ENCODE data around the gene NOP10. TPM values are rescaled to one million over a fixed set of nuclear protein-coding genes. Genes with fewer than 3 reads are reported as not detected.

The NOP10 gene
- total and polyA plus RNA-seq, 2 of the 13 experiments (the other 11 are each of a cell fraction or from before 2014, with no cell fraction given) = 239 to 369 TPM

DNA sequence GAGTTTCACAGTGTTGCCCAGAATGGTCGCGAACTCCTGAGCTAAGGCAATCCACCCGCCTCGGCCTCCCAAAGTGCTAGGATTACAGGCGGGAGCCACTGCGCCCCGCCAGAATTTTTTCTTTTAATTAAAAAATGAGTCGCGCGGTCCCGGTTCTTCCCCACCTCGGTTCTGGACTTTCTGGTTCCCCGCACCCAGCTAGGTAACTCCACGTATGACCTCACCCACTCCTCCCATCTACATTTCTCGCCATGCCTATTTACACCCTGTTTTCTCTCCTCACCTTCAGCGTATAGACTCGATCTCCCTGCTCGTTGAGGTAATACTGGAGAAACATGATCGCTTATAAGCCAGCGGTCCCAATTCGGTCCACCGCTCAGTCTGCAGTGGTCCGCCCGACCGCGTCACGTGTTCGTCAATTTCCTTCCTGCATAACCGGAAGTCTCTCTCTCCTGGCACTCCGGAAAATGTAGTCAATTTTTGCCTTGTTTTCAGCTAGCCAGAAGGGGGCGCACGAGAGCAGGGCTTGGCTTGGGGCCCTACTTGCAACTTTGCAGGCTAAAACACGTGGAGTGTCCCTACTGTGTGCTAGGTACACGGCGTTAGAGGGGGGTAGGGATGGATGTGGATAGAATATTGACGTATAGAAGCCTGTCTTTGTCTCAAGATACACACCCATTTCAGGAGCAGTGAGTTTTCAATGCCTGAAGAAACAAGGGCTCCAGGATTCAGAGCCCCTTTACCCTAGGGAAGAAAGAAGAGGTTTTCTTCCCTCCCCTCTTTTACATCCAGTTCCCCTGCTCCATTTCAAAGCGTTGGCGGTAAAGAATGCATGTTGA is at the start of gene NOP10, which contains the start of gene NUTM1 (continued):
- TF ChIP-seq PCBP1 (IDR thresholded peaks at IDR 0.05; ENCODE audit: borderline replicate concordance, low read depth, low read length) (no peak), FOXA1 (IDR thresholded peaks at IDR 0.05) (no peak), FOXA1 (CRISPR knock-in tag; IDR thresholded peaks at IDR 0.05) (no peak), PATZ1 (CRISPR knock-in tag; IDR thresholded peaks at IDR 0.05) (peak; percentile 35; the same call in 1 of the 2 replicates), ZBTB37 (CRISPR knock-in tag; IDR thresholded peaks at IDR 0.05) (no peak), ZNF260 (CRISPR knock-in tag; IDR thresholded peaks at IDR 0.05; ENCODE audit: borderline replicate concordance, low read depth) (no peak), MIER2 (CRISPR knock-in tag; IDR thresholded peaks at IDR 0.05) (no peak), ZNF251 (CRISPR knock-in tag; IDR thresholded peaks at IDR 0.05) (no peak), NFKB2 (CRISPR knock-in tag; IDR thresholded peaks at IDR 0.05; ENCODE audit: borderline replicate concordance) (peak; percentile 55; the same call in 1 of the 2 replicates), PCBP2 (optimal IDR thresholded peaks at IDR 0.05; ENCODE audit: low read depth, low read length, poor library complexity, severe bottlenecking) (no peak), ZNF10 (CRISPR knock-in tag; IDR thresholded peaks at IDR 0.05; ENCODE audit: borderline replicate concordance, low read depth) (no peak), RAD51 (IDR thresholded peaks at IDR 0.05; ENCODE audit: borderline replicate concordance) (peak; percentile 82), ZNF225 (CRISPR knock-in tag; IDR thresholded peaks at IDR 0.05) (no peak), RORA (CRISPR knock-in tag; IDR thresholded peaks at IDR 0.05) (no peak), ZFP62 (CRISPR knock-in tag; IDR thresholded peaks at IDR 0.05) (no peak), MAF1 (CRISPR knock-in tag; IDR thresholded peaks at IDR 0.05; ENCODE audit: borderline replicate concordance) (no peak), ZHX1 (CRISPR knock-in tag; IDR thresholded peaks at IDR 0.05; ENCODE audit: low read depth) (no peak)
- TF ChIP-seq, protein P1, sequence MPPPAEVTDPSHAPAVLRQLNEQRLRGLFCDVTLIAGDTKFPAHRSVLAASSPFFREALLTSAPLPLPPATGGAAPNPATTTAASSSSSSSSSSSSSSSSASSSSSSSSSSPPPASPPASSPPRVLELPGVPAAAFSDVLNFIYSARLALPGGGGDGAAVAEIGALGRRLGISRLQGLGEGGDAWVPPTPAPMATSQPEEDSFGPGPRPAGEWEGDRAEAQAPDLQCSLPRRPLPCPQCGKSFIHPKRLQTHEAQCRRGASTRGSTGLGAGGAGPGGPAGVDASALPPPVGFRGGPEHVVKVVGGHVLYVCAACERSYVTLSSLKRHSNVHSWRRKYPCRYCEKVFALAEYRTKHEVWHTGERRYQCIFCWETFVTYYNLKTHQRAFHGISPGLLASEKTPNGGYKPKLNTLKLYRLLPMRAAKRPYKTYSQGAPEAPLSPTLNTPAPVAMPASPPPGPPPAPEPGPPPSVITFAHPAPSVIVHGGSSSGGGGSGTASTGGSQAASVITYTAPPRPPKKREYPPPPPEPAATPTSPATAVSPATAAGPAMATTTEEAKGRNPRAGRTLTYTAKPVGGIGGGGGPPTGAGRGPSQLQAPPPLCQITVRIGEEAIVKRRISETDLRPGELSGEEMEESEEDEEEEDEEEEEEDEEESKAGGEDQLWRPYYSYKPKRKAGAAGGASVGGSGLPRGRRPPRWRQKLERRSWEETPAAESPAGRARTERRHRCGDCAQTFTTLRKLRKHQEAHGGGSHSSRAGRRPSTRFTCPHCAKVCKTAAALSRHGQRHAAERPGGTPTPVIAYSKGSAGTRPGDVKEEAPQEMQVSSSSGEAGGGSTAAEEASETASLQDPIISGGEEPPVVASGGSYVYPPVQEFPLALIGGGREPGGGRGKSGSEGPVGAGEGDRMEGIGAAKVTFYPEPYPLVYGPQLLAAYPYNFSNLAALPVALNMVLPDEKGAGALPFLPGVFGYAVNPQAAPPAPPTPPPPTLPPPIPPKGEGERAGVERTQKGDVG (CRISPR knock-in tag; IDR thresholded peaks at IDR 0.05; ENCODE audit: borderline replicate concordance) = 0 out of 2 replicates have a peak, but pooled peaks have one; percentile 39
